Suprapubic skin (tissue), 4 donors: ENCODE data around the gene PVALB. TPM values are rescaled to one million over a fixed set of nuclear protein-coding genes. Genes with fewer than 3 reads are reported as not detected.

Experiments
- DNase-seq, 2 donors: peaks; one replicate each; pipeline ENCODE4 v3.0.0-alpha.2; 2019; ENCODE audit warnings: low spot score in 2 of 2
- H3K27ac ChIP-seq: fragments of 200-600 bp; sonication (generic); one replicate; pipeline ENCODE4 v1.5.1; 2019
- H3K27me3 ChIP-seq: fragments of 200-600 bp; sonication (generic); one replicate; pipeline ENCODE4 v1.5.1; 2019
- H3K36me3 ChIP-seq: fragments of 200-600 bp; sonication (generic); one replicate; pipeline ENCODE4 v1.5.1; 2019
- H3K4me1 ChIP-seq: fragments of 200-600 bp; sonication (generic); one replicate; pipeline ENCODE4 v1.5.1; 2019
- H3K4me3 ChIP-seq: fragments of 200-600 bp; sonication (generic); one replicate; pipeline ENCODE4 v1.5.1; 2019; ENCODE audit warnings: mild to moderate bottlenecking
- H3K9me3 ChIP-seq: fragments of 200-600 bp; sonication (generic); one replicate; pipeline ENCODE4 v1.5.1; 2019
- EP300 ChIP-seq: sonication (generic); formaldehyde crosslinking; IDR thresholded peaks from one replicate; pipeline ENCODE4 v1.6.1; 2017; ENCODE audit warnings: antibody characterized with exemption
- POLR2A ChIP-seq, 2 donors: fragments of 450-650 bp; IDR thresholded peaks; one replicate each; pipeline ENCODE4 v1.6.1; 2017; ENCODE audit warnings: antibody characterized with exemption in 2 of 2, mild to moderate bottlenecking in 2 of 2, moderate library complexity in 2 of 2
- POLR2AphosphoS5 ChIP-seq, 3 donors: sonication (generic); formaldehyde crosslinking; IDR thresholded peaks; one replicate each; pipeline ENCODE4 v1.6.1; 2017; ENCODE audit warnings: antibody characterized with exemption in 3 of 3
- WGBS: methylation state at CpG from one replicate; pipeline ENCODE4 v1.1.5; 2018; 5-methylcytosine and 5-hydroxymethylcytosine counted together
- total RNA-seq, 4 donors: library from RNA; depleted of rRNA; stranded (reverse); fragments of >200 nt; gene quantifications; one replicate each; pipeline ENCODE4 v1.1.0, GENCODE V29; 2016
- TF ChIP-seq, protein P1 (sequence below), 2 donors: fragments of 200-600 bp in 1 of 2; fragments of 450-650 bp in 1 of 2; sonication (generic) in 1 of 2; IDR thresholded peaks; one replicate each; pipeline ENCODE4 v1.5.1; 2016 to 2019; ENCODE audit warnings: antibody characterized with exemption in 2 of 2, mild to moderate bottlenecking in 1 of 2, moderate library complexity in 1 of 2

The PVALB gene
- total RNA-seq, 4 donors from 2014 or later = not detected

DNA sequence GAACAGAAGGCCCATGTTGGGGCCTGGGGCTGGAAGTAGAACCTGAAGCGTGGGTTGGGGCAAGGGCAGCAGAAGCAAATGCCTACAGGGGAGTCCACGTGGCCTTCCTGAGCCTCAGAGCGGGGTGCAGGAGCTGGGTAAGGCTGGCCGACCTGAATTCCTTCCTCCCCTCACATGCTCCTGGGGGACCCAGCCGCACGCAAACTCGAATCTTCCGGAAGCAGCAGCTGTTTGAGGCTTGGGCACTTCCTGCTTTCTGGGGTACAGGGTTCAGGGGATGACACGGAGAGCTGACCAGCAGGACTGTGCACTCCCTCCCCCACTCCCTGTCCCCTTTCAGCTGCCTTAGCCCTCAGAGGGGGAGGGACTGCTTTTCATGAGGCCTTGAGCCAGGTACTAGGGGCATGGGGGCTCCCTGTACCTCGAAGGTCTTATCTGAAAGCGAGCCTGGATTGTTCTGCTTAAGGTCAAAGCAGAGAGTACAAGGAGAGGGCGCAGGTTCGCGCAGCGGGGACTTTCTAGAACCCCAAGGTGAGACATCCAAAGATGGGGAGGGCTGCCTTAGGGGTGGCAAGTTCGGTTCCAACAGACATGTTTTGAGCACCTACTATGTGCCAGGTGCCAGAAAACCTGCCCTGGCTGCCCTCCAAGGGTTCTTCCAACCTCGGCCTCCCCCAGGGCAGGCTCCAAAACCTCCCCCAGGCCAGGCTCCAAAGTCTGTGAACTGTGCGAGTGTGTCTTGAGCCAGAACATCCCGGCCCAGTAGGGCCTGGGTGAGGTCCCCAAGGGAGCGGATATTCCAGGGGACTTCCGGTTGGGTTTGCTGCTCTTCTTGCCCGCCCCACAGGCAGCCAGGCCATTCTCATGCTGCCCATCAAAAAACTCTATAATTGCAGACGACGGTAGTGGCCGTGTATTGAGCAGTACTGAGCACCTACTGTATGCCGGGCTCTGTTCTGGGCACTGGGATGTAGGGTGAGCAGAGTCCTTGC is 45.7 kb upstream of the PVALB start:
- Histone ChIP-seq H3K4me3 (no peak overlapping the region), H3K36me3 (no peaks in the 10 kb centered on the region), H3K27ac (no peak overlapping the region), H3K4me1 (peaks cover 19% of the 10 kb centered on the region), H3K27me3 (peaks cover 6% of the 10 kb centered on the region), H3K9me3 (no peaks in the 10 kb centered on the region)
- no peak for TF ChIP-seq POLR2AphosphoS5 (IDR thresholded peaks at IDR 0.05)
- WGBS = 77% methylated on average over 24 of the region's 26 CpGs
- DNase-seq = no peak

DNA sequence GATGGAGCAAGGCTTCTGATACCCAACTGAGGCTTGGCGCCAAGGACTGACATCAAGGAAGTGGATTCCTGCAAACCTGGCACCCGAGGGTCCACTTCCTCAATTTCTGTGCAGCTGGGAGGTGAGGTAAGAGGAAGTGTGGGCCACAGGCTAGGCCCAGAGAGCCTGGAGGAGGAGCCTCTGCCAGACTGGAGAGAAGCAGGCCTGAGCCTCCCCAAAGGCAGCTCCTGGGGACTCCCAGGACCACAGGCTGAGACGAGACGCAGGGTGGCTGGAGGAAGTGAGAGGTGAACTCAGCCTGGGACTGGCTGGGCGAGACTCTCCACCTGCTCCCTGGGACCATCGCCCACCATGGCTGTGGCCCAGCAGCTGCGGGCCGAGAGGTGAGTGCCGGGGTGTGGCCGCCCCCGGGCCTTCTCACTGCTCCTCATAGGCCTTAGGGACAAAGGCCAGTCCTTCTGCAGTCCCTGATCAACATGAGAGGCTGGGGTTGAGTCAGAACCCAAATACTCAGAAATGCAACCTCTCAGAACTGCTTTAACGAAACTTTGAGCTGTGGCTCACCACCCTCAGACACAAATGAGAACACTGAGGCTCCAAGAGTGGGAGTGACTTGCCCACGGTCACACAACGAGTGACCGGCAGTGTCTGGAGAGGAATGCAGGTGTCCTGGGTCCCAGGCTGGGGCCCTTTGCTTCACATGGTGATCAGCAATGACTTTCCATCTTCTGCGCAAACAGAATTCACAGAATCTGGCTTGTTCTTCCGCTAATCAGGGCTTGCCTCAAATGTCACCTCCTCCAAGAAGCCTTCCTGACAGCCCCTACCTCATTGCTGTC is 44.2 kb upstream of the PVALB start, which contains the start of gene NCF4:
NCF4 (plus strand) TSS at position 186 of the 839 bp plus-strand sequence; CDS start at position 352, 166 bp downstream.
- WGBS = 84% methylated on average over 6 of the region's 17 CpGs
- no peaks in the 10 kb centered on the region for H3K36me3 ChIP-seq
- peaks cover 27% of the 10 kb centered on the region for H3K4me1 ChIP-seq
- H3K4me3 ChIP-seq = peak within 1 kb of the TSS; percentile 10
- peaks cover 3% of the 10 kb centered on the region for H3K27me3 ChIP-seq
- TF ChIP-seq EP300 = no peak
- TF ChIP-seq POLR2A (IDR thresholded peaks at IDR 0.05) = no peak
- TF ChIP-seq, protein P1, sequence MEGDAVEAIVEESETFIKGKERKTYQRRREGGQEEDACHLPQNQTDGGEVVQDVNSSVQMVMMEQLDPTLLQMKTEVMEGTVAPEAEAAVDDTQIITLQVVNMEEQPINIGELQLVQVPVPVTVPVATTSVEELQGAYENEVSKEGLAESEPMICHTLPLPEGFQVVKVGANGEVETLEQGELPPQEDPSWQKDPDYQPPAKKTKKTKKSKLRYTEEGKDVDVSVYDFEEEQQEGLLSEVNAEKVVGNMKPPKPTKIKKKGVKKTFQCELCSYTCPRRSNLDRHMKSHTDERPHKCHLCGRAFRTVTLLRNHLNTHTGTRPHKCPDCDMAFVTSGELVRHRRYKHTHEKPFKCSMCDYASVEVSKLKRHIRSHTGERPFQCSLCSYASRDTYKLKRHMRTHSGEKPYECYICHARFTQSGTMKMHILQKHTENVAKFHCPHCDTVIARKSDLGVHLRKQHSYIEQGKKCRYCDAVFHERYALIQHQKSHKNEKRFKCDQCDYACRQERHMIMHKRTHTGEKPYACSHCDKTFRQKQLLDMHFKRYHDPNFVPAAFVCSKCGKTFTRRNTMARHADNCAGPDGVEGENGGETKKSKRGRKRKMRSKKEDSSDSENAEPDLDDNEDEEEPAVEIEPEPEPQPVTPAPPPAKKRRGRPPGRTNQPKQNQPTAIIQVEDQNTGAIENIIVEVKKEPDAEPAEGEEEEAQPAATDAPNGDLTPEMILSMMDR (IDR thresholded peaks at IDR 0.05) = no peak
- no peak for TF ChIP-seq POLR2AphosphoS5 (IDR thresholded peaks at IDR 0.05)
- DNase-seq = peak in 1 of 2 donors; percentile 79
- H3K9me3 ChIP-seq = no peaks in the 10 kb centered on the region
- H3K27ac ChIP-seq = peak within 1 kb of the TSS; percentile 5

DNA sequence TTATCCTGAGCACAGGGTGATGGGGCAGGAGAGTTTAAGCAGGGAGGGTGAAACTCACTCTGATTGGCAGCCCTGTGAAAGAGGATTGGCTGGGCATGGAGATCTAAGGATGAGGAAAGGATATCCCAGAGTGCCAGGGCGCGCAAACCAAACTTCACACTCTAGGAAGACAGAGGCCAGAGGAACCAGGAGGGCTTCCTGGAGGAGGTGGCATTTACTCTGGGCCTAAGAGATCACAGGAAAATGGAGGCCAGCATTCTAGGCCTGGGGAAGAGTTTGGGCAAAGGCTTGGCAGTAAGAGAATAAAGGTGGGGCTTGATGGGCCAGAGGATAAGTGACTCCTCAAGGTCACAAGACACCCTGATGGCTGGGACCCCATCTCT is 43.6 kb upstream of the PVALB start:
- no peaks in the 10 kb centered on the region for H3K9me3 ChIP-seq
- H3K4me3 ChIP-seq = no peak overlapping the region
- no peak for DNase-seq
- H3K4me1 ChIP-seq = peaks cover 30% of the 10 kb centered on the region
- peaks cover 2% of the 10 kb centered on the region for H3K27me3 ChIP-seq
- no peaks in the 10 kb centered on the region for H3K36me3 ChIP-seq
- 88% methylated on average over 2 of the region's 2 CpGs for WGBS
- TF ChIP-seq, protein P1 (IDR thresholded peaks at IDR 0.05) = no peak
- no peak for TF ChIP-seq POLR2A (IDR thresholded peaks at IDR 0.05)
- no peak for TF ChIP-seq EP300
- TF ChIP-seq POLR2AphosphoS5 (IDR thresholded peaks at IDR 0.05) = no peak
- H3K27ac ChIP-seq = no peak overlapping the region

DNA sequence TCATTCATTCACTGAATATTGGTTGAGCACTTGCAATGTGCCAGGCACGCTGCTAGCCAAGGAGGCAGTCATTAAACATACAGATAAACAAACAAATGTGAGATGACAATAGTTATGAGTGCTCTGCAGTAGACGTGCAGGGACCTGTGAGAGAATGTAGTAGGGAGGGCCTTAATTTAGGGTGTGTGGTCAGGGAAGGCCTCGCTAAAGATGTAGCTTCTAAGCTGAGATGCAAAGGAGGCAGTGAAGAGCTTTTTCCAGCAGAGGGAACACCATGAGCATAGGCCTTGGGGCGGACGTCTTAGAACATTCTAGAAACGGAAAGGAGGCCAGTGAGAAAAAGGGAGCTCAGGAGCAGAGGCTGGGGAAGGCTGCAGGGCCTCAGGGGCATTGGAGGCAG is 43.2 kb upstream of the PVALB start:
- DNase-seq = no peak

DNA sequence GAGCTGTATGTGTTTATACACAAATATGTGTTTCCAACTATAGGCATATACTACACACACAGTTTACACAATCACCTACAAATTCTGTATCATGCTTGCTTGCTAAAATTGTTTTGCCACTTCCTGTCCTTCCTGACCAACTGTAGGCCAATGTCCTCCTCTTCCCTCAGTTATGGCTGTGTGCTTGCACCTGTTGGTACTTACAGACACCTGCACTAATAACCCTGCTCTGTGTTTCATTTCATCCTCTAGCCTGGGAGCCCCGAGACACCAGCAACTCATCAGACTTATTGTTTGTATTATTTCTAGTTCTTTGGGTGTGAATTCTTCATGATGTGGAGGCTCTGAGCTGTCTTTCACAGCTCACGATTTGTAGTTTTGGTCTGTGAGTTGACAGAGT is 42.1 kb upstream of the PVALB start:
- no peak for DNase-seq
- Histone ChIP-seq H3K27ac (no peak overlapping the region), H3K4me3 (no peak overlapping the region), H3K27me3 (no peaks in the 10 kb centered on the region), H3K4me1 (peaks cover 30% of the 10 kb centered on the region), H3K9me3 (no peaks in the 10 kb centered on the region), H3K36me3 (no peaks in the 10 kb centered on the region)
- 89% methylated on average over 2 of the region's 2 CpGs for WGBS
- no peak for TF ChIP-seq POLR2AphosphoS5 (IDR thresholded peaks at IDR 0.05)
- no peak for TF ChIP-seq EP300
- TF ChIP-seq, protein P1 (IDR thresholded peaks at IDR 0.05) = no peak
- TF ChIP-seq POLR2A (IDR thresholded peaks at IDR 0.05) = no peak

More for the DNA sequence above, 43.2 kb upstream of the PVALB start:
- H3K4me1 ChIP-seq = peaks cover 30% of the 10 kb centered on the region
- 36% methylated on average over 6 of the region's 6 CpGs for WGBS
- H3K9me3 ChIP-seq = no peaks in the 10 kb centered on the region
- H3K36me3 ChIP-seq = no peaks in the 10 kb centered on the region
- H3K4me3 ChIP-seq = no peak overlapping the region
- TF ChIP-seq, protein P1 (IDR thresholded peaks at IDR 0.05) = peak in 1 of 2 donors; percentile 27
- TF ChIP-seq POLR2AphosphoS5 (IDR thresholded peaks at IDR 0.05) = no peak
- no peak overlapping the region for H3K27ac ChIP-seq
- H3K27me3 ChIP-seq = no peaks in the 10 kb centered on the region
